Panc1 (cell line): ENCODE results near the gene CAMK1D. TPM values are rescaled to one million over a fixed set of nuclear protein-coding genes. Genes with fewer than 3 reads are reported as not detected.

ENCODE experiments used
- ATAC-seq: fragments of 200-7000 bp; cut with Tn5 transposase; 2 replicates; pipeline ENCODE4 v1.9.1; 2020; ENCODE audit warnings: mild to moderate bottlenecking, moderate library complexity
- BruUV-seq: library from RNA; stranded (reverse); fragments of 400-500 nt; replicated peaks from 2 replicates; lab custom pipeline; 2021; lab: Mats Ljungman, UMichigan
- CTCF ChIA-PET: fragments of 300-600 bp; sonication (Branson Sonifier 250); formaldehyde crosslinking; loops from one replicate; lab custom pipeline; 2022; ENCODE audit warnings: antibody characterized with exemption; lab: Charles Lee
- POLR2A ChIA-PET: fragments of 300-600 bp; sonication (Branson Sonifier 250); formaldehyde crosslinking; loops from one replicate; lab custom pipeline; 2022; ENCODE audit warnings: antibody characterized with exemption; lab: Charles Lee
- DNase-seq: peaks from one replicate; pipeline ENCODE4 v3.0.0-alpha.2; 2010; ENCODE audit warnings: low read depth, low spot score
- H3K27ac ChIP-seq: 2 replicates; pipeline ENCODE4 v1.5.1; 2011; ENCODE audit warnings: mild to moderate bottlenecking, low read length, inconsistent platforms
- H3K27me3 ChIP-seq: fragments of 200-500 bp; sonication (Bioruptor generic); 2 replicates; pipeline ENCODE4 v1.6.0; 2014; ENCODE audit warnings: low read length, inconsistent platforms; ENCODE audit not compliant: control insufficient read depth, insufficient read depth
- H3K36me3 ChIP-seq: fragments of 200-500 bp; sonication (Bioruptor generic); 2 replicates; pipeline ENCODE4 v1.5.1; 2014; ENCODE audit warnings: inconsistent platforms, mild to moderate bottlenecking, low read length, moderate library complexity; ENCODE audit not compliant: control insufficient read depth, insufficient read depth
- H3K4me1 ChIP-seq: 2 replicates; pipeline ENCODE4 v1.5.1; 2011; ENCODE audit warnings: inconsistent platforms, mild to moderate bottlenecking, low read length, moderate library complexity; ENCODE audit not compliant: control insufficient read depth, insufficient read depth
- H3K4me3 ChIP-seq, 2 experiments: 2 replicates each; pipeline ENCODE4 v1.5.1; 2011 to 2012; ENCODE audit warnings: low read depth in 2 of 2, low read length in 2 of 2, mild to moderate bottlenecking in 2 of 2, inconsistent platforms in 1 of 2, moderate library complexity in 1 of 2
- H3K9me3 ChIP-seq: fragments of 200-500 bp; sonication (Bioruptor generic); 2 replicates; pipeline ENCODE4 v1.5.1; 2014; ENCODE audit warnings: low read depth, mild to moderate bottlenecking, inconsistent platforms, low read length, moderate library complexity; ENCODE audit not compliant: control insufficient read depth, insufficient read depth
- POLR2AphosphoS5 ChIP-seq: IDR thresholded peaks from 2 replicates; pipeline ENCODE4 v1.6.1; 2012; ENCODE audit warnings: mild to moderate bottlenecking, low read depth, low read length, moderate library complexity
- SIN3A ChIP-seq: IDR thresholded peaks from 2 replicates; pipeline ENCODE4 v1.6.1; 2012; ENCODE audit warnings: low read depth, mild to moderate bottlenecking, low read length, moderate library complexity, borderline replicate concordance; ENCODE audit not compliant: insufficient read depth
- TCF7L2 ChIP-seq: IDR thresholded peaks from 2 replicates; pipeline ENCODE4 v1.6.1; 2011; ENCODE audit warnings: mild to moderate bottlenecking, low read depth, low read length, inconsistent platforms
- in situ Hi-C: cut with HindIII; loops from 2 replicates; pipeline ENCODE4 v1.10.0; 2016; ENCODE audit warnings: low sequenced_read_pairs, low pct_unique_long_range_greater_than_20kb
- intact Hi-C: fragments of 100-400 bp; cut with micrococcal nuclease; formaldehyde crosslinking; loops from one replicate; pipeline ENCODE4 v1.10.0; 2022; ENCODE audit not compliant: unreplicated experiment
- total RNA-seq: library from RNA; stranded (reverse); gene quantifications from one replicate; pipeline ENCODE4 v1.2.1, GENCODE V29; 2021; ENCODE audit not compliant: unreplicated experiment
- TF ChIP-seq, protein P1 (sequence below): fragments of 450-650 bp; IDR thresholded peaks from 2 replicates; pipeline ENCODE4 v1.5.1; 2017; ENCODE audit warnings: mild to moderate bottlenecking
- TF ChIP-seq, protein P2 (sequence below), 2 experiments: IDR thresholded peaks; 2 replicates each; pipeline ENCODE4 v1.6.1; 2011 to 2012; ENCODE audit warnings: low read depth in 2 of 2, control low read depth in 1 of 2, low read length in 1 of 2, mild to moderate bottlenecking in 1 of 2, moderate library complexity in 1 of 2; ENCODE audit not compliant: insufficient read depth in 1 of 2

CAMK1D gene
- total RNA-seq, 1 experiment from 2014 or later = 5.7 TPM

DNA sequence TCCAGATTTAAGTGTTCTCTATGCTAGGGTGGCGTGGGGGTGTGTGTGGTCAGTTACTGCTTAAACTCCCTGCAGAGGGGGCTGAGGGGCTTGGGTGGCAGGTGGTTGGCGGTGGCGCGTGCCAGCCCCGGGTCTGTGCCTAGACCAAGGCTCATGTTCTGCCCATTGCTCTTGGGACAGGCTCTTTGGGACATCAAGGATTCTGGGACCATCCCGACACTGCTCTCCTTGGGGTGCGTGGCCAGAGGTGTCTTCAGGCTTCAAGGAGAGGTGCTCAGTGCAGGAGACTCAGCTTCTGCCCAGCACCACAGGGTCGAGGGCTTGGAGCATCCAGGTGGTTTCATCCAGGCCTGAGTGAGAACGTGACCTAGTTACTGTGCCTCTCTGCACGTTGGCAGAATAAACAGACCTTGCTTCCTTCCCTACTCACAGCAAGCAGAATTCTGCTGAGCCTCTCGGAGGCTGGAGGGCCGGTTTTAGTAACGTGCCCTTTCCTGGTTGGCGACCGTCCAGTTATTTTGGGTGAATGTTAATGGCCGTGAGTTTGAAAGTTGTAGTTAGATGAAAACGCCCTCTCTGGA lies 39.9 kb downstream of the CAMK1D start:
- intact Hi-C loops = no loop called here
- Histone ChIP-seq H3K9me3 (no peaks in the 10 kb centered on the region; the same call in 1 of the 2 replicates), H3K36me3 (no peaks in the 10 kb centered on the region), H3K4me3 (no peak overlapping the region), H3K4me1 (no peaks in the 10 kb centered on the region), H3K27me3 (no peaks in the 10 kb centered on the region), H3K27ac (no peak overlapping the region)
- in situ Hi-C loops = no loop called here
- POLR2A ChIA-PET = no interaction called here
- BruUV-seq = no TSS peak
- DNase-seq (no peak), ATAC-seq (no peak)
- TF ChIP-seq, protein P1, sequence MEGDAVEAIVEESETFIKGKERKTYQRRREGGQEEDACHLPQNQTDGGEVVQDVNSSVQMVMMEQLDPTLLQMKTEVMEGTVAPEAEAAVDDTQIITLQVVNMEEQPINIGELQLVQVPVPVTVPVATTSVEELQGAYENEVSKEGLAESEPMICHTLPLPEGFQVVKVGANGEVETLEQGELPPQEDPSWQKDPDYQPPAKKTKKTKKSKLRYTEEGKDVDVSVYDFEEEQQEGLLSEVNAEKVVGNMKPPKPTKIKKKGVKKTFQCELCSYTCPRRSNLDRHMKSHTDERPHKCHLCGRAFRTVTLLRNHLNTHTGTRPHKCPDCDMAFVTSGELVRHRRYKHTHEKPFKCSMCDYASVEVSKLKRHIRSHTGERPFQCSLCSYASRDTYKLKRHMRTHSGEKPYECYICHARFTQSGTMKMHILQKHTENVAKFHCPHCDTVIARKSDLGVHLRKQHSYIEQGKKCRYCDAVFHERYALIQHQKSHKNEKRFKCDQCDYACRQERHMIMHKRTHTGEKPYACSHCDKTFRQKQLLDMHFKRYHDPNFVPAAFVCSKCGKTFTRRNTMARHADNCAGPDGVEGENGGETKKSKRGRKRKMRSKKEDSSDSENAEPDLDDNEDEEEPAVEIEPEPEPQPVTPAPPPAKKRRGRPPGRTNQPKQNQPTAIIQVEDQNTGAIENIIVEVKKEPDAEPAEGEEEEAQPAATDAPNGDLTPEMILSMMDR = no peak
- CTCF ChIA-PET = no interaction called here

DNA sequence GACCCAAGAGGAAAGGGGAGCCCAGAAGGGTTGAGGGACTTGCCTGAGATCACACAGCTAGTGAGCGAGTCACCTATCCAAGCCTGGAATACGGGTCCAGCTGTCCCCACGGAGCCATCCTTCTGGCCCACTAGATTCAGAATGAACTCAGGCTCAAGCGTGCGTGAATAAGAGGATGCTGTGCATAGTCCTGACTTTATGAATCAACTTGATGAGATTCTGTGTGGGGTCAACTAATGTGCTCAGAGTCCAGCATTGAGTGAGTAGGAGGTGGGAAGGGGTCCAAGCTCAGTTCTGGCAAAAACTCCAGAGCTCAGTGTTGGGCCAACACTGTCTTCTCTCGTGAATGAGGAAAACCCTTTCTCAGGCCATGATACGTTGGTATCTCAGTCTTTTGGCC lies 41.4 kb downstream of the CAMK1D start:
- BruUV-seq = no TSS peak
- intact Hi-C loops = no loop called here
- Histone ChIP-seq H3K27me3 (no peaks in the 10 kb centered on the region), H3K27ac (no peak overlapping the region), H3K36me3 (no peaks in the 10 kb centered on the region), H3K9me3 (no peaks in the 10 kb centered on the region), H3K4me3 (no peak overlapping the region), H3K4me1 (no peaks in the 10 kb centered on the region)
- ChIA-PET CTCF (no interaction called here), POLR2A (no interaction called here)
- TF ChIP-seq, protein P1 = no peak
- TF ChIP-seq, protein P2, sequence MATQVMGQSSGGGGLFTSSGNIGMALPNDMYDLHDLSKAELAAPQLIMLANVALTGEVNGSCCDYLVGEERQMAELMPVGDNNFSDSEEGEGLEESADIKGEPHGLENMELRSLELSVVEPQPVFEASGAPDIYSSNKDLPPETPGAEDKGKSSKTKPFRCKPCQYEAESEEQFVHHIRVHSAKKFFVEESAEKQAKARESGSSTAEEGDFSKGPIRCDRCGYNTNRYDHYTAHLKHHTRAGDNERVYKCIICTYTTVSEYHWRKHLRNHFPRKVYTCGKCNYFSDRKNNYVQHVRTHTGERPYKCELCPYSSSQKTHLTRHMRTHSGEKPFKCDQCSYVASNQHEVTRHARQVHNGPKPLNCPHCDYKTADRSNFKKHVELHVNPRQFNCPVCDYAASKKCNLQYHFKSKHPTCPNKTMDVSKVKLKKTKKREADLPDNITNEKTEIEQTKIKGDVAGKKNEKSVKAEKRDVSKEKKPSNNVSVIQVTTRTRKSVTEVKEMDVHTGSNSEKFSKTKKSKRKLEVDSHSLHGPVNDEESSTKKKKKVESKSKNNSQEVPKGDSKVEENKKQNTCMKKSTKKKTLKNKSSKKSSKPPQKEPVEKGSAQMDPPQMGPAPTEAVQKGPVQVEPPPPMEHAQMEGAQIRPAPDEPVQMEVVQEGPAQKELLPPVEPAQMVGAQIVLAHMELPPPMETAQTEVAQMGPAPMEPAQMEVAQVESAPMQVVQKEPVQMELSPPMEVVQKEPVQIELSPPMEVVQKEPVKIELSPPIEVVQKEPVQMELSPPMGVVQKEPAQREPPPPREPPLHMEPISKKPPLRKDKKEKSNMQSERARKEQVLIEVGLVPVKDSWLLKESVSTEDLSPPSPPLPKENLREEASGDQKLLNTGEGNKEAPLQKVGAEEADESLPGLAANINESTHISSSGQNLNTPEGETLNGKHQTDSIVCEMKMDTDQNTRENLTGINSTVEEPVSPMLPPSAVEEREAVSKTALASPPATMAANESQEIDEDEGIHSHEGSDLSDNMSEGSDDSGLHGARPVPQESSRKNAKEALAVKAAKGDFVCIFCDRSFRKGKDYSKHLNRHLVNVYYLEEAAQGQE (IDR thresholded peaks at IDR 0.05; ENCODE audit: insufficient read depth in 1 of 2, low read depth in 2 of 2, low read length in 1 of 2) = no peak
- no peak for TF ChIP-seq SIN3A
- TF ChIP-seq TCF7L2 = no peak
- no peak for TF ChIP-seq POLR2AphosphoS5
- ATAC-seq (no peak), DNase-seq (no peak)
- in situ Hi-C loops = no loop called here
